Fibroblast of villous mesenchyme (primary cell): ENCODE measurements around the gene TAF11L2. TPM values are rescaled to one million over a fixed set of nuclear protein-coding genes. Genes with fewer than 3 reads are reported as not detected.
"Not testable (repeated sequence)": the region's sequence is repeated elsewhere in the genome, so short reads cannot be mapped to it uniquely, and the experiment has no call there.

Experiments used
- DNase-seq: peaks from one replicate; pipeline ENCODE4 v3.0.0-alpha.2; 2010; ENCODE audit warnings: low read depth
- H3K4me3 ChIP-seq: 2 replicates; pipeline ENCODE4 v1.5.1; 2011; ENCODE audit warnings: low read depth, mild to moderate bottlenecking, low read length
- CTCF ChIP-seq: IDR thresholded peaks from 2 replicates; pipeline ENCODE4 v1.5.1; 2012; ENCODE audit warnings: low read depth, mild to moderate bottlenecking, low read length; ENCODE audit not compliant: insufficient read depth
- total RNA-seq: library from RNA; depleted of rRNA; stranded (reverse); fragments of >200 nt; gene quantifications from 2 replicates; pipeline ENCODE4 v1.2.3, GENCODE V29; 2012

TAF11L2 gene
- not detected in 2 replicates for total RNA-seq

- DNase-seq, H3K4me3 ChIP-seq: not testable (repeated sequence)
Observed at GRCh38 chr5:17497931-17498330, at the start of gene TAF11L2. TSS of gene TAF11L2 (plus strand) at chr5:17498231.

DNA sequence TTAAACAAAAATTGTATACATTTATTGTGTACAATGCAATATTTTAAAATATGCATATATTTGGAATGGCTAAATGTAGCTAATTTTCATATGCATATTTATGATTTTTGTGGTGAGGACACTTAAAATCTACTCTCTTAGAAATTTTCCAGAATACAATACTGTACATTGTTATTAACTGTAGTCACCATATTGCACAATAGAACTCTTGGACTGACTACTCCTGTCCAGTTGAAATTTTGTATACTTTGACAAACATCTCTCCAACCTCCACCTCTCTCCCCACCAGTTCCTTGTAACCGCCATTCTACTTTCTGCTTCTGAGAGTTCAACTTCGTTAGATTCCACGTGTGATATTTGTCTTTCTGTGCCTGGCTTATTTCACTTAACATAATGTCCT is 49.2 kb upstream of the TAF11L2 start:
- no peak overlapping the region for H3K4me3 ChIP-seq
- TF ChIP-seq CTCF, result no peak
- DNase-seq, result no peak

- no peak overlapping the region for H3K4me3 ChIP-seq
- DNase-seq, result no peak
- no peak for TF ChIP-seq CTCF
Observed at GRCh38 chr5:17452936-17453335, 45.1 kb upstream of the TAF11L2 start.

DNA sequence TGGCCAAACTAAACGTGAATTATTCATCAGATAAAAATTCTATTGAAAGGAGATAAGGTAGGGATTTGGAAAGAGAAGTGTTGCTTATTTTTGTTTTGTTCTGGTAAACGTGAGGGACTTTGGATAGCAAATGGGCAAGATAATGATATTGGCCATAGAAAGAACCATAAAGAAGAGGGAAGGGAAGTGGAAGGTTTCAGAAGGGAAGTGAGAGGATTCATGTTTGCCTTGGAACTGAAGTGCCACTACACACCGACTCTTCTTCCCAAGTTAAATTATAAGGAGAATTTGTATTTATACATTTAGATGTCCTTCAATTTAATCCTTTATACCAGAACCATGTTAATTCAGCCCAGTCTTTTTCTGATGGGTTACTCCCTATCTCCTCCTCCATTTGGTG is 42.1 kb upstream of the TAF11L2 start:
- TF ChIP-seq CTCF, result no peak
- no peak for DNase-seq
- H3K4me3 ChIP-seq, result no peak overlapping the region

DNA sequence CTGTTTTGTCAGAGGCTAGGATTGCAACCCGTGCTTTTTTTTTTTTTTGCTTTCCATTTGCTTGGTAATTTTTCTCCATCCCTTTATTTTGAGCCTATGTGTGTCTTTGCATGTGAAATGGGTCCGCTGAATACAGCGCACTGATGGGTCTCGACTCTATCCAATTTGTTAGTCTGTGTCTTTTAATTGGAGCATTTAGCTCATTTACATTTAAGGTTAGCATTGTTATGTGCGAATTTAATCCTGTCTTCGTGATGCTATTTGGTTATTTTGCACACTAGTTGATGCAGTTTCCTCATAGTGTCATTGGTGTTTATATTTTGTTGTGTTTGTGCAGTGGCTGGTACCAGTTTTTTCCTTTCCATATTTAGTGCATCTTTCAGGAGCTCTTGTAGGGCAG is 36.2 kb upstream of the TAF11L2 start:
- TF ChIP-seq CTCF, result no peak
- DNase-seq, result no peak

DNA sequence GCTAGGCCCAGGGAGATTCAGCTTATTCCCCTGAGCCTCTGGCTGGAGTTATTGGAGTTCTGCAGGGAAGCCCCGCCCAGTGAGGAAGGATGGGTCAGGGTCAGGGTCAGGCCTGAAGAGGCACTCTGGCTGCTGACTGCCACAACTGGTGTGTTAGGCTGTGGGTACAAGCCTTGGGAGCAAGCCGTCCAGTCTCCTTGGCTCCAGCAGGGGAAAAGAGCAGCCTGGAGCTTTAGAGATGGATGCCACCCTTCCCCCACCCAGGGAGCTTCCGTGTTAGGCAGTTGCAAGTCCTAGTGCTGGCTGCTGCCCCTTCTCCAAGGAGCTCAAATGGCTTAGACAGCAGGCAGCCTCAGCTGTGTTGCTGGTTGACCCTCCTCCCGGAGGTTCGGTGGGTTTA is 34.4 kb upstream of the TAF11L2 start:
- no peak for TF ChIP-seq CTCF
- H3K4me3 ChIP-seq, result no peak overlapping the region
- no peak for DNase-seq

More for the DNA sequence above, 36.2 kb upstream of the TAF11L2 start:
- no peak overlapping the region for H3K4me3 ChIP-seq

DNA sequence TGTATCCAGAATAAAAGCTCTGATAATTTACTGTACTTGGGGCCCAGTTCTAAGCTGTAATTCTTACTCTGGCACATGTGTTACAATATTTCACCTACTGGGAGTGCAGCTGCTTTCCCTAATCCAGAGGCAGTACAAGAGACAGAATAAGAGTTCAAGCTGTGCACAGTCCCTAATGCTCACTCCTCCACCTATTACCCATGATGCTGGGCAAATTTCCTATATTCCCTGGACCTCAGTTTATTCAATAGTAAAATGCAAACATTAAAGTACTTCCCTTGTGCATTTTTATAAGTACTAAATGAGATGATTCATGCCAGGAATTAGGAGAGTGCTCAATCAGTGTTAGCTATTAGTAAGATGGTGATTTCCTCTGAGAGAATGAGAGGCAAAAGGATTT is 28.0 kb upstream of the TAF11L2 start:
- TF ChIP-seq CTCF, result no peak

DNA sequence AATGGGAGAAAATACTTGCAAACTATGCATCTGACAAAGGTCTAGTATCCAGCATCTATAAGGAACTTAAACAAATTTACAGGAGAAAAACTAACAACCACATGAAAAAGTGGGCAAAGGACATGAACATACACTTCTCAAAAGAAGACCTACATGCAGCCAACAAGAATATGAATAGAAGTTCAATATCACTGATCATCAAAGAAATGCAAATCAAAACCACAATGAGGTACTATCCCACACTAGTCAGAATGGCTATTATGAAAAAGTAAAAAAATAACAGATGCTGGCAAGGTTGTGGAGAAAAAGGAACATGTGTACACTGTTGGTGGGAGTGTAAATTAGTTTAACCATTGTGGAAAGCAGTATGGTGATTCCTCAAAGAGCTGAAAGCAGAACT is 23.0 kb upstream of the TAF11L2 start:
- DNase-seq, result not testable (repeated sequence)

More for the DNA sequence above, 28.0 kb upstream of the TAF11L2 start:
- no peak for DNase-seq
- no peak overlapping the region for H3K4me3 ChIP-seq

More for the DNA sequence above, 23.0 kb upstream of the TAF11L2 start:
- not testable (repeated sequence) for H3K4me3 ChIP-seq
